HG03354 (cell line): Measurements from ENCODE around the gene KCNK3.
"Not testable (repeated sequence)": the region's sequence is repeated elsewhere in the genome, so short reads cannot be mapped to it uniquely, and the experiment has no call there.

ENCODE experiments used
- ATAC-seq: cut with Tn5 transposase; IDR thresholded peaks from one replicate; pipeline ENCODE4 v1.9.1; 2021; ENCODE audit warnings: mild to moderate bottlenecking; ENCODE audit not compliant: unreplicated experiment, poor library complexity, severe bottlenecking

Gene KCNK3

DNA sequence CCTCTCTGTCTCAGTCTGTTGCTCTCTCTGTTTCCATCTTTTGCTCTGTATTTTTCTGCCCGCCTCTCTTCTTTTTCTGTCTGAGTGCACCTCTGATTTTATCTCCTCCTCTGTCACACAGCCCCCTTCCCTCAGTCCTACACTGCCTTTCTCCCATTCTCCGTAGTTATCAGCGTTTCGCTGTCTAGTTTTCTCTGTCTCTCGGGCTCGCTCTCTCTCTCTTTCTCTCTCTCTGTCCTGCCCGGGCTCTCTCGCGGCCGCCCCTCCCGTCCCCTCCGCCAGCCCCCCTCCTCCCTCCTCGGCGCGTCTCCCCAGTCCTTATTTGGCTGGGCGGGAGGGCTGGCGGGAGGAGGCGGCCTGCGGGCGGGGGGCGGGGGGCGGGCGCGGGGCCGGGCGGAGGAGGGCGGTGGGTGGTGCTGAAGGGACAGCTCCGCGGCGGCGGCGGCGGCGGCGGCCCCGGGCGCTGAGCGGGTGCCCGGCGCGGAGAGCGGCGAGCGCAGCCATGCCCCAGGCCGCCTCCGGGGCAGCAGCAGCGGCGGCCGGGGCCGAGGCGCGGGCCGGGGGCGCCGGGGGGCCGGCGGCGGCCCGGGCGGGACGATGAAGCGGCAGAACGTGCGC lies at the start of gene KCNK3:
TSS of gene KCNK3 (plus strand) at position 444 of the 618 bp plus-strand sequence. CDS start at position 598, 154 bp downstream.
- no peak for ATAC-seq

DNA sequence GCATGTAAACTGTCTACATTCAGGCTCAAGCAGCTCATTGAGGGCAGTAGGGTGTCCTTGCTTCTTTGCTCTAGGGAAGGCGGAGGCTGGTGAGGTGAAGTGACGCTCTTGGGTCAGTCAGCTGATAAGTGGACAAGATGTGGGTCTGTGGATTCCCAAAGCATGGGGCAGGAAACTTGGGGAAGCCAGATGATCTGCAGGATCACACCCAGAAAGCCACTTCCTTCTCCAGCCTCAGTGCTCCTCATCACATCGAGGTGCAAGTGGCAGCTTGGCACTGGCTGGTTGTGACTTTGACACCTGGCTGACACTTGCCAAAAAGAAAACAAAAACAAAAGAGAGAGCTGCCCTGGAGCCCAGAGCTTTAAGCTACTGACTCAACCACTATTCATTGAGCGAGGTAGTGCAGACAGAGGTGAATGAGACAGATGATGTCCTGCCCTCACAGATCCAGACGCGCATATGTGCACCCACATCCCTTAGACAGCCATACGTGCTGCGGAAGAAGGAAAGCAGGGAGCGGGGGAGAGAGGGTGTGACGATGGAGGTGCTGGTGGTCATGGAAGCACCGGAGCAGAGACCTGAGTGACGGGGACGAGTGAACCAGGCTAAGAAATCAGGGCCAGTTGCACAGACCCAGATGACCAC lies 48.2 kb upstream of the KCNK3 start:
- ATAC-seq: no peak

DNA sequence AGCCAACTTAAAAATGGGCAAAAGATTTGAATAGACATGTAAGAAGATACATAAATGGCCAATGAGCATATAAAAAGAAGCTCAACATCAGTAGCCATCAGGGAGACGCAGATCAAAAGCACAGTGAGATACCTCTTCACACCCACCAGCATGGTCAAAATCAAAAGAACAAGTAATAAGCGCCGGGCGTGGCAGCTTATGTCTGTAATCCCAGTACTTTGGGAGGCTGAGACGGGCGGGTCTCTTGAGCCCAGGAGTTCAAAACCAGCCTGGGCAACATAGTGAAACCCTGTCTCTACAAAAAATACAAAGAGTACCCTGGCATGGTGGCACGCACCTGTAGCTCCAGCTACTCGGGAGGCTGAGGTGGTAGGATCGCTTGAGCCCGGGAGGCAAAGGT lies 46.8 kb upstream of the KCNK3 start:
- no peak for ATAC-seq

DNA sequence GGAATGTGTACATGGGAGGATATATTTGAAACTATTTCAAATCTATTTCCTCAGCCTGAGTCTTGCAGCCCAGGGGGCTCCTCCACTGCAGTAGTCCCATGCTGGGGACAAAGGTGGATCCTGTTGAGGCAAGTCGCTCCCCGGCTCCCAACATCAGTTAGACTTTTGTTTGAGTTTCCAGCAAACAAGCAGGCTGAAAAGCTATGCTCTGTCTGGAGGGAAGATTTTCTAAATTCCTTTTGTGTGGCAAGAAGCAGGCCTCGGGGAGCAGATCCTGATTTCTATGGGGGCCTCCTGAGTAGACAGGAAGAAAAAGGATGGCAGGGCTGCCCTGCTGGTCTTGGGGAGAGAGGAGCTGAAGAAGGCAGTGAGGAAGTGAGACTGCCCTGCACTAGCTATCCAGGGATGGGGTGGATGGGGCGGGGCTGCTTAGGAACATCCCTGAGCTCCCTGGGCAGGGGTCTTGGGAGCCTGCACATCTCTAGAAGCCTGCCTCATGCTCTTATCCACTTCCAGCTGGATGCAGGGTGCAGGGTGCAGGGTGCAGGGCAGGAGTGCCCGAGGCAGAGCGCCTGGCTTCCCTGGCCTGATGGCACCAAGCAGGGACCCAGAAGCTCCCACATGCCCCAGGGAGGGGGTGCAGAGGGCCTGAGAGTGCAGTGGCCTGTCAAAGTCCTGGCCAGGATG lies 45.4 kb upstream of the KCNK3 start:
- no peak for ATAC-seq

DNA sequence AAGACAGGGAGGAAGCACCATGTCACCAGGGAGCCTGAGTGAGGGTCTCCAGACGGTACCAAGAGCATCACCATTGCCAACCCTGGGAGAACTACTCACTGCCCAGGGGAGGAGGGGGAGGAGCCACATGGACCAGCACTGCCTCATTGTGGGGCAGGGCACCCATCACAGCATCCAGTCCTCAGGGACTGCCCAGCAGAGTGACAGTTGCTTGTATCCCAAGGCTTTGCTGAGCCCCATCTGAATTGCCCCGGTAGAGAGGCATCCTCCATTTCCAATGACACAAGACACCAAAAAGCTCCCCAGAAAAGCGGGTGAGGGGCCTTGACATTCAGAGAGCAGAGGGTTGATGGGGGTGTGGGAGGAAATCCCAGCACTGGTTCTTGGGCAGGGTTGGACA lies 44.5 kb upstream of the KCNK3 start:
- no peak for ATAC-seq

DNA sequence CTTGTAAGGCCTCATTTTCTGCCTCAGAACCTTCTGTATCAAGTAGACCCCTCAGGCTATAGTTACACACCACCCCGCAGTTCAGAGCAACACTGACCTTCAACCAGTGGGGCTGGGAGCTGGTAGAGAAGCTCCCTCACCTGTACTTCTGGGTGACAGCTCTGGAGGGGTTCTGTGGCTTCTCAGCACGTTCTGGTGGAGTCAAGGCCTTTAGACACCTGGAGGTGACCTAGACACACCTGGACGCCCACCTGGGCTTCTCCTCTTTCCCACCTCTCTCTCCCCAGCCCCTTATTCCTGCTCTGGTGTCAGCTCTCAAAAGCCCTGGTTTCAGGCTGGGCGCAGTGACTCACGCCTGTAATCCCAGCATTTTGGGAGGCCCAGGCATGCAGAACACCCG lies 44.0 kb upstream of the KCNK3 start:
- ATAC-seq: no peak

DNA sequence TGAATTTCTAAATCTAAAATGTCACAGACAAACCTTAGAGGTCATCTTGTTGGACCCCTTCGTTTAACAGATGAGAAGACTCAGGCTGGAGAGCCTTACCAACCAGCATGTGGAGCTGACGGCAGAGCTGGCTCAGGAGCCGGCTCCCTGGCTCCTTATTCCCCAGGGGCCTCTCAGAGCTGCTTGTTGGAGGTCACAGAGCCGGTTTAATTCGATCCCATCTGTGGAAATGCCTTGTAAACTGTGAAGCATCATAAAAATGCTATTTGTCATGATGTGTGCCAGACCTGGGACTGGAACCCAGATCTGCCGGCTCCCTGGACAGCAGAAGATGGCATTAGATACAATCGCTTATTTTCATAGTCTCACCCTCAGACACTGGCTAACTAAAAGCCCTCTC lies 43.2 kb upstream of the KCNK3 start:
- no peak for ATAC-seq

DNA sequence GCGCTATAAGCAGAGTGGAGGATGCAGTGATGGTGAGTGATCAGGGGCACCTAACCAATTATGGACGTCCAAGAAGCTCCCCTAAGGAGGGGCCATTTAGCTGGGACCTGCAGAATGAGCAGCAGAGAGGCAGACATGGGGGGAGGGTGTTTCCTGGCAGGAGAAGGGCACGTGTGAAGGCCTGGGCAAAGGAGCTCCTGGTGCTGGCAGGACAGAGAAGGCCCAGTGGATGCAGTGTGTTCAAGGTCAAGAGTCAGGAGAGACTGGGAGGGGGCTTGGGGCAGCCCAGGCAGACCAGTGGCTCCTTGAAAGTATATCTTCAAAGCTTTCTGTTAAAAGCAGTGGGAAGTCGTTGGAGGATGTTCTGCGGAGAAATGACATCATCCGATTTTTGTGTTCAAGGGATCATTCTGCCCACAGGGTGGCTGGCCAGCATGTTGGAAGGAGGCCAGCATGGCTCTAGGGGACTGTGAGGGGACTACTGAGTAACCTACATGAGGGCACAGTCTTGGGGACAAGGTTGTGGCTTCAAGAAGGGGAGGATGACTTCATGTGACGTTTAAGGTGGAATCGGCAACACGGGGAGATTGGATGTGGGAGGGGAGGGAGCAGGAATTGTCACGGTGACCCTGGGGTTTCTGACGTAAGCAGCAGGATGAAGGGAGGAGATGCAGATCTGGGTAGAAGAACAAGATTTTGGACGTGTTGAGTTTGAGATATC lies 42.4 kb upstream of the KCNK3 start:
- ATAC-seq: no peak

DNA sequence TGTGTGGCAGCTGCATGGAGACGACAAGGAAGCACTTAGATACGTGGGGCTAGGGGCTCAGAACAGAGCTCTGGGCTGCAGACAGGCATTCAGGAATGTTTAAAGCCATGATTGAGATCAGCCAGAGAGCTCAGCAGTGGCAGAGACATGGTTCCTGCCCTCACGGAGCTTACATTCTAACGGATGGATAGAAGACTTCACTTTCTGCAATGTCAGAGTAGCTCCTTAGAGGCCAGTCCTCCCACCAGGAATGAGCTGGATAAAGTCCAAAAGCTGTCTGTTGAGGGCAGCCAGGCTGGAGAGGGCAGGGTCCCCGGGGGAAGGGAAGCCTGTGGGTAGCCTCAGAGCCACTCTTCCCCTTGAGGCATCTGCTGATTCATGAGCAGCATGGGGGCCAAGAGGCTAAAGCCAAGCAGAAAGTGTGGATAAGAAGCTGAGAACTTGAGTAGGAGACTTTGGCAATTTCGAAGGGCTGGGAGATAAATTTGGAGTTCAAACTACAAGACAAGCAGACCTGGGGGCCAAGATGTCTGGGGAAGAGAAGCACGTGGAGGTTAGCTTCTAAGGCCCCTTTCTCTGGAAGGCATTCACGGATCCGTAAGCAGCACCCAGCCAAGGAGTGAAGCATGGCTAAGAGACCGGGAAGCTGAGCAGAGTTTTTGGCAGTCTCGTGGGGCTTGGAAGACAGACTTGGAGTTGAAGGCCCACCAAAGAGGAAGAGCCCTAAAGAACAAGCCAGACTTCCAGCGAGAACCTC lies 41.6 kb upstream of the KCNK3 start:
- ATAC-seq: no peak

DNA sequence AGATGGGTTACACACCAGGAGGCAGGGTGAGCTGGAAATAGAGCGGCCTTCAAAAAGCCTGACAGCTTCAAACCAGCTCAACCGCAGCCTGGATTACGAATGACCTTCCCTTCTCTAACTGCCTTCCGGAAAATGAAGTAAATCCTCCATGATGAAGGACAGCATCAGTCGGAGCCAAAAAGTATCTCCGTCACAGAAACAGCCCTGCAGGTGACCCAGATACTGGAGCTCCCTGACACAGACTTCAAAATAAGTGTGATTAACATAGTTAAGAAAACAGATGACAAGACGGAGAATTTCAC lies 41.1 kb upstream of the KCNK3 start:
- no peak for ATAC-seq

DNA sequence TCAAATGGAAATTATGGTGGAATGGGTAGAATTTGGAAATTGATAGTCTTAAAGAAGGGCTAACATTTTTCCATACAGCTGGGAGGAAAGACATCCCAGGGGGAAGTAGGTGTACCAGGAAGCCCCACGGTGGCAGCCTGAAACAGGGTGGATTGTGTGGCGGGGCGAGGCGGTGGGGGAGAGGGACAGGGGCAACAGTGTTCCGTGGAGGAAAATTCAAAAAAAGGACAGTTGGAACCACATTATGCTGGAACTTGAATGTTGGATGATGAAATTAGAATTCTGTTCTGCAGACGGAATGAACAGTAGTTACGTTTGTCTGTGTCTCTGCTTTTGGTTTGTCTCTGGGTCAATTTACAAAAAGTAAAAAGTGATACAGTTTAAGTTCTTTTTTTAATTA lies 40.7 kb upstream of the KCNK3 start:
- no peak for ATAC-seq

DNA sequence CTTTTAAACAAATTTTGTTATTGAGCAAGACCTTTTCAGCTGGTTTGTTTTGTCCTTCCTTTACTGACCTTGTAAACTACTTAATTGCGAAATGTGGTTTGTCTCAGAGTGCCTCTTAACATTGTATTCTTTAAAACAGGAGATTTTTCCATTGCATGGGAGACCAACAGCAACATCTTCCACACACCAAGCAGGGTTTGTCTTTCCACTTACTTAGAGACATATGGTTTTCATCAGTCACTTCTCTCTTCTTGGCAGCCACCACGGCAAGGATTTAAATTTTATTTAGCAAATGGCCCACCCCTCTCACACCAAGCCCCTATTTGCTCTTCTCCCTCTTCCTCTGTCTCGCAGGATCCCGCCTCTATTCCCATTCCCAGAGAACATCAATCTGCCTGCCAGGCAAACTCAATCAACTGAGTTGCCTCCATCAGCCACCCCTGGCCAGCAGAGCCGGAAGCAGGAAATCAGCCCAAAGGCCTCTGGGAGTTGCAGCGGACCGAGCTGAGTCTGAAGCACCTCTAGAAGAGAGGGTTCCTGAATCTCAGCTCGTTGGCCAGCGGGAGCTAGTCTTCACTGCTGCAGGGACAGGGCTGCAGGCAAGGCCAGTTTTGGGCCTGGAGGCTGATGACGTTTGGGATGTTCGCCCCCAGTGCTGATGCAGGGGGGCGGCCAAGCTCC lies 40.0 kb upstream of the KCNK3 start:
- no peak for ATAC-seq

DNA sequence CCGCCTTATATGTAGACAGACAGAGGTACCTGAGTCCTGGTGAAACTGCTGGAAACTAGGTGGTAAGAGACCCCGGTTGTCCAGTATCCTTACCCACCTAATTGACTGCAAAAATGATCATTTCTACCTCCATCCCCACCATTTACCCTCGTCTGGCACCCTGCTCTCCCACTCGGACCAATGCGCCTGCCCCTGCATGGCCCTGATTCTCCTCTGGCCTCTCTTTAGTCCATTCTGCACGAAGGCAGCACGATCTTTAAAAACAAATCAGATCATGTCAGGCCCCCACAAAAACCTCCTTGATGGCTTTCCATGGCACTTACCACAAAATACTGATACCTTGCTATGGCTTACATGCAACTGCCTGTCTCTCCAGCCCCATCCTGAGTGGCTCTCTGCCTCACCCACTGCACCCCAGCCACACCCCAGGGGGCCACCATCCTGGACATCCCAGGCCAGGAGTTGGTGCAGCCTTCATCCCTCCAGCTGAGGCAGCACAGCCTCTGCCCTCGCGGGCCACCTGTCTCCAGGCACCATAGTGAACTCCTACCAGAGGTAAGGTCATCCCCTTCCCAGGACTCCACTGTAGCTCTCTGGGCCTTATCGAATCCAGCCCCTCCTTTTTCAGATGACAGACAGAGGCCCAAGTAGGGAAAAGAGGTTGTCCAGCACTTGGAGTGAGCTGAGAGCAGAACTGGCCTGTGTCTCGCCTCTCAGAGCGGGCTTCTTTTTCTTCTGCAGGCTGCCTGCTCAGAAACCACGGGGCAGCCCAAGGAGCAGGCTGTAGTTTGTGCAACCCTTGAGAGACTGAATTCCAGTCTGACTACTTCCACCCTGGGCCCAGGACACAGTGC lies 39.1 kb upstream of the KCNK3 start:
- no peak for ATAC-seq

DNA sequence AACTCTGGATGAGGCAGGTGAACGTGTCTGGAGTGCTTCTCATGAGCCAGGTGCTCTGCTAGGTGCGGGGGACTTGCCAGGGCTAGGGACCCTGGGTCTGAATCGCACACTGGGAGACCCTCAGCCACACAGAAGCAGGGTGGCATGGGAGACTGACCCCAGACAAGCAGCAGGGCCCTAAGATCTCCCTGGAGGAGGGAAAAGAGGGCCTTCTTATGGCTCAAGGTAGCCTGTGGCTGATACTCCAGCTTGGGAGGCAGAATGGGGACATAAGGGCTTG lies 38.5 kb upstream of the KCNK3 start:
- no peak for ATAC-seq

DNA sequence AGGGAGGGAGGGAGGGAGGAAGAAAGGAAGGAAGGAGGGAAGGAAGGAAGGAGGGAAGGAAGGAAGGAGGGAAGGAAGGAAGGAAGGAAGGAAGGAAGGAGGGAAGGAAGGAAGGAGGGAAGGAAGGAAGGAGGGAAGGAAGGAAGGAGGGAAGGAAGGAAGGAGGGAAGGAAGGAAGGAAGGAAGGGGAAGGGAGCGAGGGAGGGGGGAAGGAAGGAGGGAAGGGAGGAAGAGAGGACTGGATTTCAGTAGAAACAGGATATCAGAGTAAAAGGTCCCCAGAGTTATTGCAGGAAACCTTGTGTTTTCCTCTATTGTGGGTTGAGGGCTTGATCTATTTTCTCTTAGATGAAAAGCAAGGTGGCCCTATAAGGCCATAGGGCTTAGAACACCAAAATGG lies 37.4 kb upstream of the KCNK3 start:
- ATAC-seq: not testable (repeated sequence)

DNA sequence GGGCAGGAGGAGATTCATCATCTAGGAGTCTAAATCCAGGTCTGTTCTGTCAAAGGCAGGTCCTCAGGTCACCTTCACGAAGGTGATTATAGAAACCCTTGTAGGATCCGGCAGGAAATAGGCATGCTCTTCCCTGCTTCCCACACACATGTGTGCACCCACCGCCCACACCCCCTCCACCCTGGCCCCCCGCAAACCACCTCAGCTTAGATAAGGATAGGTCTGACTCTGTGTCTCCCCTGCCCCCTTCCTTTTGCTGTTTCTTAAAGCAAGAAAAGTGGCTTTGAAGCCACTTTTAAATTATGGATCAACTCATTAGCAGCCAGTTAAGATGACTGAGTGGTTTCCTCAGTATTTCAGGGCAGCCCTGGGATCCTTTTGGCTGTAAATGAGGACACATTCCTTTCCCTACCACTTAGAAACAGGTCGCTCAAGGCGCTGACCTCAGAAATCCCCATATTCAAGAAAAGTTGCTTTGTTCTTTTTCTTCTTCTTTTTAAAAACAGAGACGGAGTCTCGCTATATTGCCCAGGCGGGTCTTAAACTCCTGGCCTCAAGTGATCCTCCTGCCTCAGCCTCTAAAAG lies 36.8 kb upstream of the KCNK3 start:
- no peak for ATAC-seq

DNA sequence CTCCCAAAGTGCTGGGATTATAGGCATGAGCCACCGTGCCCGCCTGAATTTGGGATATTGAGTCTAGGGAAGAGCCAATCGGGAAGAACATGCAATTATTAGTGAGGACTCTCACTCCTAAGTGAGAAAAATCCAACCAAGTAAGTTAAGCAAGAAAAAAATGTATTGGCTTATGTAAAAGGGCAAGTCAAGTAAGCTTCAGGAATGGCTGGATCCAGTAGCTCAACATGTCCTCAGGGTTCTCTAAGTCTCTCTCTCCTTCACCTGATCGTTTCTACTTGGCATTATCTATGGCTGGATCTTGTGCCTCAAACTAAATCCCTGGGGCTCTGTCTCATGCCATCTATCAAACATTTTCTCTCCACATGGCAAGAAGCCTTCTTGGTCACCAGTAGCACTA lies 35.3 kb upstream of the KCNK3 start:
- ATAC-seq: no peak

DNA sequence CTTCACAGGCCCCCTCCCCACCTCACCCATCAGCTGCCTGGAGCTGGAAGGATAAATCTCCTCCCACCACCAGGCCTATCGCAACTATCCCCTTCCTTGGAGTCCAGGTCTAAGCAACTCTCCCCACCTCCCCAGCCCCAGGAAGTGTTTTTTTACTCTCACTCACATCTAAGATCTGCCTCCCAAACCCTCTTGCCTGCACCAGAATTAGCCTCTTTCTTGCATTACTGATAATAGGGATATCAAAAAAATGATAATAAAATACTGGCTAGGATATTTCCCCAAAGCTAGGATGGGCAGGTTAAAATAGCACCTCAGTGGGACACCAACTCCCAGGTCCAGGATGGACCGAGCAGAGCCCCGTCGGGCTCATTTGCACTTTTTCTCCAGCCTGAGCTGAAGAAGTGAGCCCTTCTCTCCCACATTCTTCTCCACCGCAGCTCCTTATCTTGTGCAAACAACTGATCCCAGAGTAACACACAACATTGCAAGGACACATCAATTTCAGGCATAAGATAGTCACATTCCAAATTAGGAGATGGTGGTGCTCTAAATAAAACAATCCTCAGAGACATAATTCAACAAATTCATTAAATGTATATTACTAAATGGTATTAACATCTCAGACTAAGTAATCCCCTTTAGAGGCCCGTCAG lies 33.7 kb upstream of the KCNK3 start:
- ATAC-seq: no peak
